Spleen (tissue), 3 donors: ENCODE measurements around the gene PRLH.

Experiments
- POLR2A ChIP-seq, 3 donors: fragments of 450-650 bp; IDR thresholded peaks; one replicate each; pipeline ENCODE4 v1.5.1; 2017; ENCODE audit warnings: antibody characterized with exemption in 3 of 3, mild to moderate bottlenecking in 1 of 3
- POLR2AphosphoS5 ChIP-seq, 3 donors: sonication (generic); formaldehyde crosslinking; IDR thresholded peaks; one replicate each; pipeline ENCODE4 v1.5.1; 2017; ENCODE audit warnings: antibody characterized with exemption in 3 of 3

DNA sequence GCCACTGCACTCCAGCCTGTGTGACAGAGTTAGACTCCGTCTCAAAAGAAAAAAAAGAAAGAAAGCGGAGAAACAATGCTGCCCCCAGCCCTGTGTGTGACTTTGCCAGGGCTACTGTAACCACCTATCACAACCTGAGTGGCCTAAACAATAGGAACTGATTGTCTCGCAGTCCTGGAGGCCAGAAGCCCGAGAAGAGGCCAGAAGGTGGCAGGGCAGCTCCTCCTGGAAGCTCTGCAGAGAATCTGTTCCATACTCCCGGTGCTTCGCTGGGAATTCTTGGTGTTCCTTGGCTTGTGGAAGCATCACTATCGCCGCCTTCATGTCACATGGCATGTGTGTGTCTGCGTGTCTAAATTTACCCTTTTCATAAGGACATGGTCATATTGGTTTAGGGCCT, 38.6 kb downstream of the PRLH start:
- TF ChIP-seq POLR2AphosphoS5 (IDR thresholded peaks at IDR 0.05) (no peak), POLR2A (IDR thresholded peaks at IDR 0.05) (no peak)
